ENCODE results near the gene GDF9. TPM values are rescaled to one million over a fixed set of nuclear protein-coding genes. Genes with fewer than 3 reads are reported as not detected.

GDF9 gene
- total and polyA plus RNA-seq, 10 of the 15 experiments (the other 5 are each of a cell fraction or from before 2014, with no cell fraction given) = 0.11 to 1.5 (median 0.34) TPM

GRCh38 chr5:132873119-132873929, 7.1 kb upstream of the GDF9 start, which contains the start of gene LEAP2:
LEAP2 (plus strand) TSS chr5:132873668; CDS start chr5:132873695, 27 bp downstream.
- peaks cover 3 to 12% of the 10 kb centered on the region in 2 experiments for H3K36me3 ChIP-seq (ENCODE audit: control insufficient read depth in 2 of 2, insufficient read depth in 2 of 2, low read length in 1 of 2)
- intact Hi-C loops (cut with micrococcal nuclease; ENCODE audit: unreplicated experiment) (no loop called here), in situ Hi-C loops (cut with MboI) (no loop called here)
- H2AFZ ChIP-seq (ENCODE audit: control insufficient read depth, low read depth, low read length) = no peak within 1 kb of the TSS
- no TSS peak for BruUV-seq (replicated peaks)
- no peaks in the 10 kb centered on the region for H3K79me2 ChIP-seq (ENCODE audit: control insufficient read depth, insufficient read depth, low read length)
- no peak for DNase-seq (ENCODE audit: low read depth, low spot score)
- SMC1A ChIA-PET (ENCODE audit: uncharacterized antibody, unreplicated experiment) = interaction anchor here (1.0 to 2.6 kb wide), 3 partner anchors 10 to 13 kb away, joined by 3 to 10 read pairs (median 7); no protein-coding TSS in a partner anchor
- H3K4me3 ChIP-seq = no peak within 1 kb of the TSS
- TF ChIP-seq HSF1 (IDR thresholded peaks at IDR 0.05; ENCODE audit: low read depth, low read length) (no peak), PAX8 (IDR thresholded peaks at IDR 0.05) (no peak), BCL3 (IDR thresholded peaks at IDR 0.05; ENCODE audit: borderline replicate concordance, insufficient read depth, low read depth, low read length, poor library complexity, severe bottlenecking) (no peak), TARDBP (IDR thresholded peaks at IDR 0.05; ENCODE audit: borderline replicate concordance) (no peak), NR2C1 (IDR thresholded peaks at IDR 0.05) (no peak), MEF2A (IDR thresholded peaks at IDR 0.05; ENCODE audit: insufficient read depth, low read depth, low read length) (no peak), ATF7 (IDR thresholded peaks at IDR 0.05; ENCODE audit: low read depth) (no peak), POLR2AphosphoS2 (IDR thresholded peaks at IDR 0.05; ENCODE audit: low read depth, low read length) (no peak), CBX5 (IDR thresholded peaks at IDR 0.05; ENCODE audit: low read depth) (no peak)
- no peaks in the 10 kb centered on the region for H3K27me3 ChIP-seq (replicated peaks in 1 of 2; ENCODE audit: control insufficient read depth in 2 of 2, insufficient read depth in 2 of 2, low read length in 1 of 2)
- H4K20me1 ChIP-seq (ENCODE audit: control insufficient read depth, insufficient read depth) = no peaks in the 10 kb centered on the region
- no peaks in the 10 kb centered on the region for H3K4me1 ChIP-seq (ENCODE audit: control insufficient read depth, insufficient read depth, low read length)
- no peak within 1 kb of the TSS for H3K27ac ChIP-seq (ENCODE audit: control insufficient read depth, insufficient read depth)
- POLR2A ChIA-PET = interaction anchor here (0.5 to 0.9 kb wide), 3 partner anchors 9 to 243 kb away, joined by 4 to 12 read pairs (median 4); no protein-coding TSS in a partner anchor
- no peaks in the 10 kb centered on the region for H3K9me3 ChIP-seq (replicated peaks; ENCODE audit: control insufficient read depth, insufficient read depth, low read length)
- no peak within 1 kb of the TSS for H3K4me2 ChIP-seq (ENCODE audit: control insufficient read depth, insufficient read depth)
- no peak for ATAC-seq
- no peak for FAIRE-seq
- no peak within 1 kb of the TSS for H3K9ac ChIP-seq (ENCODE audit: control insufficient read depth, insufficient read depth, low read length)
- WGBS (ENCODE audit: insufficient coverage, insufficient replicate concordance, low lambda C conversion rate, missing lambda C conversion rate) = 91% methylated on average over 6 of the region's 6 CpGs
- CTCF ChIA-PET = interaction anchor here (0.8 to 2.1 kb wide), 5 partner anchors 9 to 12 kb away, joined by 3 to 8 read pairs (median 3); no protein-coding TSS in a partner anchor
- RAD21 ChIA-PET (ENCODE audit: unreplicated experiment) = no interaction called here

All from GM12878 (cell line).